ENCODE measurements around the gene ZNF217.

DNA sequence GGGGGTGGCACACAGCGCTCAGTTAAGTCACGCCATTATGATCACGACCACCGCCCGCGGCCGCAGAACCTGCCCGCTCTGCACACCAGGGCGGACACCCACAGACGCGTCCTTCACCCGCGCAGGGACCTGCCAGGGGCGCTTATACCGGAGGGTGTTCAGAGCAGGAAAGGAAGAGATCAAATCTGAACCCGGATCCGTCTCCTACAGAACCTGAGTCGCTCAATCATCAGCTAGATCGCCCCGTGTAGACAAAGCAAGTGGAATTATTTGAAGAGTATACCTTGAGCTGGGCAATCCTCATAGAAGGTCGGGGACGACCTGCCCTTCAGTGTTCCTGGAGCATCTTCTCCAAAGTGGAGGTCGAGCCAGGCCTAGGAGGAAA is 14.4 kb upstream of the ZNF217 start:
- TF ChIP-seq, protein P1, sequence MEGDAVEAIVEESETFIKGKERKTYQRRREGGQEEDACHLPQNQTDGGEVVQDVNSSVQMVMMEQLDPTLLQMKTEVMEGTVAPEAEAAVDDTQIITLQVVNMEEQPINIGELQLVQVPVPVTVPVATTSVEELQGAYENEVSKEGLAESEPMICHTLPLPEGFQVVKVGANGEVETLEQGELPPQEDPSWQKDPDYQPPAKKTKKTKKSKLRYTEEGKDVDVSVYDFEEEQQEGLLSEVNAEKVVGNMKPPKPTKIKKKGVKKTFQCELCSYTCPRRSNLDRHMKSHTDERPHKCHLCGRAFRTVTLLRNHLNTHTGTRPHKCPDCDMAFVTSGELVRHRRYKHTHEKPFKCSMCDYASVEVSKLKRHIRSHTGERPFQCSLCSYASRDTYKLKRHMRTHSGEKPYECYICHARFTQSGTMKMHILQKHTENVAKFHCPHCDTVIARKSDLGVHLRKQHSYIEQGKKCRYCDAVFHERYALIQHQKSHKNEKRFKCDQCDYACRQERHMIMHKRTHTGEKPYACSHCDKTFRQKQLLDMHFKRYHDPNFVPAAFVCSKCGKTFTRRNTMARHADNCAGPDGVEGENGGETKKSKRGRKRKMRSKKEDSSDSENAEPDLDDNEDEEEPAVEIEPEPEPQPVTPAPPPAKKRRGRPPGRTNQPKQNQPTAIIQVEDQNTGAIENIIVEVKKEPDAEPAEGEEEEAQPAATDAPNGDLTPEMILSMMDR (conservative IDR thresholded peaks at IDR 0.05; ENCODE audit: low read depth, low read length) = no peak
- TF ChIP-seq EZH2 (IDR thresholded peaks at IDR 0.05; ENCODE audit: borderline replicate concordance, low read depth, low read length, poor library complexity, severe bottlenecking) = no peak

All from A673 (cell line).